ENCODE results near the gene UBE2M.

The UBE2M gene

DNA sequence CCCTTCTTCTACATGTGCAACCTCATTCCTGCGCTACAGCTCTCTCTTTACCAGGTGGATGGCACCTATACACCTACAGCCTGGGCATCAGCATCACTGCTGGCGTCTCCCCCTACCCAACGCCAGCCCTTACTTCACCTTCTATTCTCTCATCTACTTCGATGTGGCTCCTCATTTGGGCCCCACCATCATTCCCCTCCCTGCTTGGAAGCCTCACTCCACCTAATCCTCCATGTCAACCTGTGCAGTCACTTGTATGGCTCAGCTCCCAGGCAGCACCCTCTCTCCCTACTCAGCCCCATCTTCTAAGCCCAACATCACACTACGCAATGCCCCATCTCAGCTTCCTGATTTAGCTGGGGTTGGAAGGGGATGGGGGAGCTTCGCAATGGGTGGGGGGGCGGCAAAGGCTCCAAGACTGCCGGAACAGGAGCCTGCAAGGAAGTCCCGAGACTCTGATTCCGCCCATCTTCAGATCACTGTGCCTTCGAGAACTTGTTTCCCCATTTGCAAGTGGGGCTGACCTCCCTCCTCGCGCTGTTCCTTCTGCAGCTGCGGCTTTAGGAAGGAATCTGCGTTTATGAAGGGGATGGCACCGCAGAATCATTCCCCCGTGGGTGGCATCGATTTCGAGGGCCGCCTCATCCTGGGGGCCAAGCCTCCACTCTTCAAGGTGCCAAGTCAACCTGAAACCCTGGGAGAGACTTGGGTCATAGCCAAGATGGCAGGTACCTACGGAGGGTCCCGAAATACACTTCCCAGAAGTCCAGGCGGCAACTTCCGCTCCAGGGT, 13.8 kb upstream of the UBE2M start:
- DNase-seq: no peak
- peak overlapping the region; percentile 76 for H3K4me3 ChIP-seq (ENCODE audit: low read depth, low read length)
- no peaks in the 10 kb centered on the region for H3K27me3 ChIP-seq (ENCODE audit: insufficient read depth, low read depth, severe bottlenecking)
- H3K9me3 ChIP-seq (ENCODE audit: severe bottlenecking): no peaks in the 10 kb centered on the region
- TF ChIP-seq, protein P1, sequence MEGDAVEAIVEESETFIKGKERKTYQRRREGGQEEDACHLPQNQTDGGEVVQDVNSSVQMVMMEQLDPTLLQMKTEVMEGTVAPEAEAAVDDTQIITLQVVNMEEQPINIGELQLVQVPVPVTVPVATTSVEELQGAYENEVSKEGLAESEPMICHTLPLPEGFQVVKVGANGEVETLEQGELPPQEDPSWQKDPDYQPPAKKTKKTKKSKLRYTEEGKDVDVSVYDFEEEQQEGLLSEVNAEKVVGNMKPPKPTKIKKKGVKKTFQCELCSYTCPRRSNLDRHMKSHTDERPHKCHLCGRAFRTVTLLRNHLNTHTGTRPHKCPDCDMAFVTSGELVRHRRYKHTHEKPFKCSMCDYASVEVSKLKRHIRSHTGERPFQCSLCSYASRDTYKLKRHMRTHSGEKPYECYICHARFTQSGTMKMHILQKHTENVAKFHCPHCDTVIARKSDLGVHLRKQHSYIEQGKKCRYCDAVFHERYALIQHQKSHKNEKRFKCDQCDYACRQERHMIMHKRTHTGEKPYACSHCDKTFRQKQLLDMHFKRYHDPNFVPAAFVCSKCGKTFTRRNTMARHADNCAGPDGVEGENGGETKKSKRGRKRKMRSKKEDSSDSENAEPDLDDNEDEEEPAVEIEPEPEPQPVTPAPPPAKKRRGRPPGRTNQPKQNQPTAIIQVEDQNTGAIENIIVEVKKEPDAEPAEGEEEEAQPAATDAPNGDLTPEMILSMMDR (IDR thresholded peaks at IDR 0.05; ENCODE audit: low read depth, low read length): no peak
- peak overlapping the region; percentile 97 for H3K27ac ChIP-seq
- peaks cover 28% of the 10 kb centered on the region for H3K36me3 ChIP-seq

DNA sequence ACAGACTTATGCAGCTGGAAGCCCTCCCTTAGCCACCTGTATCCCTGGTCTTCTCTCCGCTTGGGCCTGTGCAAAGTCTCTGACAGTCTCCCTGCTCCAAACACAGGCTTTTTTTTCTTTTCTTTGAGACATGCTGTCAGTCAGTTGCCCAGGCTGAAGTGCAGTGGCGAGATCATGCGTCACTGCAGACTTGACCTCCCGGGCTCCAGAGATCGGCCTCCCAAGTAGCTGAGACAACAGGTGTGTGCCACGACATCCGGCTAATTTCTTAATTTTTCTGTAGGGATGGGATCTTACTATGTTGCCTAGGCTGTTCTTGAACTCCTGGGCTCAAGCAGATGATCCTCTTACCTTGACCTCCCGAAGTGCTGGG, 13.2 kb upstream of the UBE2M start:
- Histone ChIP-seq H3K36me3 (peaks cover 31% of the 10 kb centered on the region), H3K9me3 (ENCODE audit: severe bottlenecking) (no peaks in the 10 kb centered on the region), H3K4me3 (ENCODE audit: low read depth, low read length) (no peak overlapping the region), H3K27ac (no peak overlapping the region), H3K27me3 (ENCODE audit: insufficient read depth, low read depth, severe bottlenecking) (no peaks in the 10 kb centered on the region)
- TF ChIP-seq, protein P1 (IDR thresholded peaks at IDR 0.05; ENCODE audit: low read depth, low read length): no peak
- no peak for DNase-seq

DNA sequence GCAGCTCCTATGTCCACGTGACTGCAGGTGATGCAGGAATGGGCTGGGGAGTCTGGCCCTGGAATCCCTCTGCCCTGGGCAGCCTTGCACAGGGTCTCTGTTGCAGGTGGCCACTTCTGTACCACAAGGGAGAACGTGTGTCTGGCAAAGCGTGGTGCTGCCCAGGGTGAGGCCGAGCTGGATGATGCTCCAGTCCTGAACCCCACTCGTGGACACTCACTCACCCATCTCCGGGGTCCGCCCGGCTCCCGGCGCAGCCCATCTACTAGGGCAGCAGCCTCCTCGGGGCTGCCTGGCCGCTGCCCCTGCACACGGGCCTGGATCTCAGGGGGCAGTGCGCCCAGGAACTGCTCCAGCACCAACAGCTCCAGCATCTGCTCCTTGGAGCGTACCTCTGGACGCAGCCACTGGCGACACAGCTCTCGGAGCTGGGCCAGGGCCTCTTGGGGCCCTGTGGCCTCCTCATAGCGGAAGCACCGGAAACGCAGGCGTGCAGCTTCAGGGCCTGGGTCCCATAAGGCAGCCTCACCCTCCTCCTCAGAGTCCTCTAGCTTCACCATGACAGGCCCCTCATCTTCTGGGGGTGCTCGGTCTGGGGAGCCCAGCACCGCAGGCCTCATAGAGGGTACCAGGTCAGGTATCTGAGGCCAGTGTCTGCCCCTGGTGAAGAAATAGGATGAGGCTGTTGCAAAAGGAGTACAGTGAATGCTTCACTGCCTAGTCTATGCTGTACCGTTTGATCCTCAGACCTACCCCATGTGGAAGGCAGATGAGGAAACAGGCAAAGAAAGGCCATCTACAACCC, 12.6 kb upstream of the UBE2M start:
- H3K9me3 ChIP-seq (ENCODE audit: severe bottlenecking): no peaks in the 10 kb centered on the region

DNA sequence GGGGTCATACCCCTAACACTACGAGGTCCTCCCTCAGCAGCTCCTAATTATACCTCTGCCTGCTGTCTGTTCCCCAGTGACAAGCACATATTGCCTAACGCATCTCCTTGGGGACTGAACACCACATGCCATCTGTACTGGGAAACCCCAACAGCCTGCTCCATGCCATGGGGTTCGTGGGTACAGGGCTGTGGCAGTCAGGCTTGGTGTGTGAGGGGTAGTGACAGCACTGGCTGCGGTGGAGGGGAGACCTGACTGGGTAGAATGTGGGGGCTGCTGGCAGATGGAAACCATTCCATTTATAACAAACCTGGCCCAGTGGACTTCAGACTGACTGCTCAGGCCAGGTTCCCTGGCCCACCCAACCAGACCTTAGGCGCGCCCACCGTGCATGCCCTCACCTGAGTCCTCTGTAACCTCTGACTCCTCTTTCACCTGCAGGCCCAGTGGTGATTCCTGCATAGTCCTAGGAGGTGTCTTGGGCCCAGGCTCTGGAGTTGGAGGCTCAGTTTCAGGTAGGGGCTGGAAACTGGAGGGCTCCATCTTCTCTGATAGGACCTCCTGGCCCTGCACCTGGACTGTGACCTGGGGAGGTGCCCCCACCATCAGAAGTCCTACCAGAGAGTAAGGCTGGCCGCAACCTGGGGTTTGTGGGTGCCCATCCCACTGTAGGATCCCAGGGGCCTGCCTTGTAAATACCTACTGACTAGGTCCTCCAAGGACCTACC, 11.7 kb upstream of the UBE2M start:
- Histone ChIP-seq H3K36me3 (peaks cover 31% of the 10 kb centered on the region), H3K27ac (no peak overlapping the region), H3K9me3 (ENCODE audit: severe bottlenecking) (no peaks in the 10 kb centered on the region), H3K27me3 (ENCODE audit: insufficient read depth, low read depth, severe bottlenecking) (no peaks in the 10 kb centered on the region), H3K4me3 (ENCODE audit: low read depth, low read length) (no peak overlapping the region)
- TF ChIP-seq, protein P1 (IDR thresholded peaks at IDR 0.05; ENCODE audit: low read depth, low read length): no peak
- DNase-seq: peak; percentile 6

More for the DNA sequence above, 12.6 kb upstream of the UBE2M start:
- Histone ChIP-seq H3K27me3 (ENCODE audit: insufficient read depth, low read depth, severe bottlenecking) (no peaks in the 10 kb centered on the region), H3K36me3 (peaks cover 31% of the 10 kb centered on the region), H3K4me3 (ENCODE audit: low read depth, low read length) (no peak overlapping the region), H3K27ac (no peak overlapping the region)
- DNase-seq: peak; percentile 5
- TF ChIP-seq, protein P1 (IDR thresholded peaks at IDR 0.05; ENCODE audit: low read depth, low read length): no peak

DNA sequence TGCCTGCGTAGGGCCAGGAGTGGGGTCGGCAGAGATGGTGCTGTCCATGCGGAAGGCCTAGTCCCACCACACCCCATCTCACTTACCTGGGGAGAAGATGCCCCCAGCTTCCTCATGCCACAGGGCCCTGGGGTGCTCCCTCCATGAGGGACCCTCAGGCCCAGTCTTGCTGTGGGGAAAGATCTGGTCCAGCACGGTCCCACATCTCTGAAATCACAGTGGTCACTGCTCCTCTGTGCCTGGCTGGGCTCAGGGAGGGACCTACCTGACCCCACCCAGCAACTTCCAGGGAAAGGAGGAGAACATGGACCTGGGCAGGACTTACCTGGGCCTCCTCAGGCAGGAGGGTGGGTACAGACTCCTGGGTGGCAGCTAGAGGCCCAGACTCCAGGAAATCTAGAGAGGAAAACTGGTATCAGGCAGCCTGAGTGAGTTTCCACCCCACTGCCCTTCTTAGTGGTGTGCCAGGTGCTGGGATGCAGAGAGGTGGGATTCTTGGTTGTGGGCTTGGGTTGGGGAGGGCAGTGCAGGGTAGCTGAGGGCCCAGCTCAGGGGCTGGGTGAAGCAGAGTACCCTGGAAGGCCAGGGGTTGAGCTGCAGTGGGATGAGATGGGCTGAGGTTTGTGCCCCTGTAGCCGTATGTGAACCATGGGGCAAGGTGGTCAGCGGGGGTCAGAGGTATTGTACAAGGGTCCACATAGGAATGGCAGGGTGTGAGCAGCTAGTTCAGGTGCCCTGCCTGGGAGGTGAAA, 11.0 kb upstream of the UBE2M start:
- no peak overlapping the region for H3K4me3 ChIP-seq (ENCODE audit: low read depth, low read length)
- H3K27ac ChIP-seq: no peak overlapping the region
- no peaks in the 10 kb centered on the region for H3K9me3 ChIP-seq (ENCODE audit: severe bottlenecking)
- H3K36me3 ChIP-seq: peaks cover 31% of the 10 kb centered on the region
- no peak for DNase-seq
- TF ChIP-seq, protein P1 (IDR thresholded peaks at IDR 0.05; ENCODE audit: low read depth, low read length): no peak
- no peaks in the 10 kb centered on the region for H3K27me3 ChIP-seq (ENCODE audit: insufficient read depth, low read depth, severe bottlenecking)

Data from WERI-Rb-1 (cell line).